ENCODE data around the gene PDE5A.

- TF ChIP-seq, protein P1, sequence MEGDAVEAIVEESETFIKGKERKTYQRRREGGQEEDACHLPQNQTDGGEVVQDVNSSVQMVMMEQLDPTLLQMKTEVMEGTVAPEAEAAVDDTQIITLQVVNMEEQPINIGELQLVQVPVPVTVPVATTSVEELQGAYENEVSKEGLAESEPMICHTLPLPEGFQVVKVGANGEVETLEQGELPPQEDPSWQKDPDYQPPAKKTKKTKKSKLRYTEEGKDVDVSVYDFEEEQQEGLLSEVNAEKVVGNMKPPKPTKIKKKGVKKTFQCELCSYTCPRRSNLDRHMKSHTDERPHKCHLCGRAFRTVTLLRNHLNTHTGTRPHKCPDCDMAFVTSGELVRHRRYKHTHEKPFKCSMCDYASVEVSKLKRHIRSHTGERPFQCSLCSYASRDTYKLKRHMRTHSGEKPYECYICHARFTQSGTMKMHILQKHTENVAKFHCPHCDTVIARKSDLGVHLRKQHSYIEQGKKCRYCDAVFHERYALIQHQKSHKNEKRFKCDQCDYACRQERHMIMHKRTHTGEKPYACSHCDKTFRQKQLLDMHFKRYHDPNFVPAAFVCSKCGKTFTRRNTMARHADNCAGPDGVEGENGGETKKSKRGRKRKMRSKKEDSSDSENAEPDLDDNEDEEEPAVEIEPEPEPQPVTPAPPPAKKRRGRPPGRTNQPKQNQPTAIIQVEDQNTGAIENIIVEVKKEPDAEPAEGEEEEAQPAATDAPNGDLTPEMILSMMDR (conservative IDR thresholded peaks at IDR 0.05; ENCODE audit: low read depth, low read length): no peak
- TF ChIP-seq EZH2 (IDR thresholded peaks at IDR 0.05; ENCODE audit: low read length, unreplicated experiment): no peak
These were observed 19.8 kb upstream of the PDE5A start for GRCh38 chr4:119648398-119648797.
